A549 (cell line): ENCODE data around the gene SCARB1. TPM values are rescaled to one million over a fixed set of nuclear protein-coding genes. Genes with fewer than 3 reads are reported as not detected.
A peak's percentile ranks its signal among the peaks of the same experiment; 100 is the strongest.

Source experiments
- ATAC-seq, 2 experiments: fragments of 200-7000 bp in 1 of 2; fragments of >200 bp in 1 of 2; cut with Nextera tagmentation in 1 of 2; cut with Tn5 transposase in 1 of 2; 3 replicates each; pipeline versions ENCODE4 v1.8.0 to v1.9.1; 2018 to 2020; ENCODE audit warnings: mild to moderate bottlenecking in 1 of 2, moderate library complexity in 1 of 2
- CTCF ChIA-PET: fragments of 300-600 bp; sonication (Branson Sonifier 250); formaldehyde crosslinking; extraction: SDS; loops from one replicate; lab custom pipeline; 2021; ENCODE audit warnings: antibody characterized with exemption, inconsistent platforms; lab: Yijun Ruan, JAX
- POLR2A ChIA-PET: fragments of 350-600 bp; formaldehyde crosslinking; extraction: SDS; loops from one replicate; lab custom pipeline; 2021; ENCODE audit warnings: antibody characterized with exemption, inconsistent platforms; lab: Yijun Ruan, JAX
- DNase-seq, 2 experiments: peaks; one replicate each; pipeline versions ENCODE4 v3.0.0 to v3.0.0-alpha.2; 2011 to 2016; ENCODE audit warnings: low read depth in 1 of 2, low spot score in 1 of 2
- FAIRE-seq: peaks from 2 replicates; lab custom pipeline; 2011; peaks lifted over from hg19 to GRCh38; lab: Jason Lieb, UNC
- H3K27ac ChIP-seq, 2 experiments: fragments of >200 bp; sonication (Bioruptor Twin); formaldehyde crosslinking; 3 replicates each; pipeline ENCODE4 v1.5.1; 2016 to 2017
- H3K4me1 ChIP-seq: fragments of >200 bp; sonication (Bioruptor Twin); formaldehyde crosslinking; 3 replicates; pipeline ENCODE4 v1.6.1; 2016
- H3K4me2 ChIP-seq: fragments of >200 bp; sonication (Bioruptor Twin); formaldehyde crosslinking; 3 replicates; pipeline ENCODE4 v1.6.1; 2016
- H3K4me3 ChIP-seq: fragments of >200 bp; sonication (Bioruptor Twin); formaldehyde crosslinking; 3 replicates; pipeline ENCODE4 v1.5.1; 2016
- H3K9me3 ChIP-seq: fragments of >200 bp; sonication (Bioruptor Twin); formaldehyde crosslinking; 3 replicates; pipeline ENCODE4 v1.6.1; 2016
- BHLHE40 ChIP-seq: IDR thresholded peaks from 2 replicates; pipeline ENCODE4 v1.6.1; 2012; ENCODE audit warnings: low read depth, low read length, inconsistent platforms
- CBX8 ChIP-seq: fragments of 200-600 bp; sonication (generic); IDR thresholded peaks from 2 replicates; pipeline ENCODE4 v1.6.1; 2016
- CEBPB ChIP-seq, 2 experiments: fragments of >200 bp in 1 of 2; sonication (Bioruptor Twin) in 1 of 2; formaldehyde crosslinking in 1 of 2; IDR thresholded peaks; 2 replicates each; pipeline ENCODE4 v1.6.1; 2012 to 2016
- EHF ChIP-seq: fragments of 250-450 bp; sonication (Bioruptor Pico); IDR thresholded peaks from 2 replicates; pipeline ENCODE4 v1.5.0; 2020; ENCODE audit warnings: mild to moderate bottlenecking
- ELK1 ChIP-seq: fragments of 150-350 bp; IDR thresholded peaks from 2 replicates; pipeline ENCODE4 v1.6.1; 2014; ENCODE audit warnings: low read depth, mild to moderate bottlenecking, low read length
- FOSB ChIP-seq: fragments of 250-450 bp; sonication (Bioruptor Pico); IDR thresholded peaks from 2 replicates; pipeline ENCODE4 v1.5.0; 2020; ENCODE audit warnings: mild to moderate bottlenecking, moderate library complexity
- HDAC2 ChIP-seq: fragments of 200-600 bp; sonication (generic); IDR thresholded peaks from 2 replicates; pipeline ENCODE4 v1.6.1; 2016
- JUNB ChIP-seq: fragments of >200 bp; sonication (Bioruptor Twin); formaldehyde crosslinking; IDR thresholded peaks from 2 replicates; pipeline ENCODE4 v1.6.1; 2016
- KDM1A ChIP-seq: fragments of 200-600 bp; sonication (generic); IDR thresholded peaks from 2 replicates; pipeline ENCODE4 v1.6.1; 2016; ENCODE audit warnings: low read depth, mild to moderate bottlenecking
- MAFK ChIP-seq: fragments of 450-650 bp; IDR thresholded peaks from 2 replicates; pipeline ENCODE4 v1.6.1; 2014; ENCODE audit not compliant: partially characterized antibody
- MYC ChIP-seq: IDR thresholded peaks from 2 replicates; pipeline ENCODE4 v1.6.1; 2012; ENCODE audit warnings: mild to moderate bottlenecking, inconsistent platforms, low read length, improper control_type of control experiment, borderline replicate concordance
- POLR2A ChIP-seq: IDR thresholded peaks from 2 replicates; pipeline ENCODE4 v1.6.1; 2012; ENCODE audit warnings: mild to moderate bottlenecking, low read length
- POLR2AphosphoS2 ChIP-seq: conservative IDR thresholded peaks from 2 replicates; pipeline ENCODE4 v1.6.1; 2012; ENCODE audit warnings: low read length, improper control_type of control experiment, inconsistent platforms
- RFX5 ChIP-seq: fragments of 450-650 bp; IDR thresholded peaks from 2 replicates; pipeline ENCODE4 v1.7.1; 2014; ENCODE audit warnings: antibody characterized with exemption, mild to moderate bottlenecking, moderate library complexity
- RNF2 ChIP-seq: fragments of 200-600 bp; sonication (generic); IDR thresholded peaks from 2 replicates; pipeline ENCODE4 v1.6.1; 2016; ENCODE audit warnings: low read depth, mild to moderate bottlenecking, antibody characterized with exemption, moderate library complexity, borderline replicate concordance
- TFCP2L1 ChIP-seq: fragments of 250-450 bp; sonication (Bioruptor Pico); IDR thresholded peaks from 2 replicates; pipeline ENCODE4 v1.5.0; 2021; ENCODE audit warnings: mild to moderate bottlenecking
- ZNF302 ChIP-seq: fragments of 250-450 bp; sonication (Bioruptor Pico); IDR thresholded peaks from 2 replicates; pipeline ENCODE4 v1.9.0; 2021; ENCODE audit warnings: inconsistent platforms, mild to moderate bottlenecking, moderate library complexity
- ZSCAN20 ChIP-seq: fragments of 250-450 bp; sonication (Bioruptor Pico); IDR thresholded peaks from 2 replicates; pipeline ENCODE4 v1.8.0; 2022; ENCODE audit warnings: mild to moderate bottlenecking, moderate library complexity
- WGBS: methylation state at CpG from one replicate; pipeline ENCODE4 v1.1.6; 2017; ENCODE audit errors: missing lambda C conversion rate; 5-methylcytosine and 5-hydroxymethylcytosine counted together
- polyA plus RNA-seq, 4 experiments: library from polyadenylated mRNA; depleted of rRNA in 3 of 4; stranded (reverse); fragments of >200 nt; fragmentation: RNase III in 1 of 4; extraction: RNeasy Plus Mini Kit Qiagen cat#74134 plus additional on column Dnase treatment in 1 of 4; gene quantifications; 2 replicates in 3 of 4; 3 replicates in 1 of 4; pipeline ENCODE4 v1.2.3, GENCODE V29; 2011 to 2017
- TF ChIP-seq, protein P1 (sequence below): fragments of >200 bp; sonication (Bioruptor Twin); formaldehyde crosslinking; IDR thresholded peaks from 2 replicates; pipeline ENCODE4 v1.6.1; 2016
- TF ChIP-seq, protein P2 (sequence below): fragments of >200 bp; sonication (Bioruptor Twin); formaldehyde crosslinking; IDR thresholded peaks from 3 replicates; pipeline ENCODE4 v1.6.1; 2016

SCARB1 gene
- polyA plus RNA-seq, 2 of the 4 experiments (the other 2 are of a cell fraction) = 81.1 to 154 TPM

DNA sequence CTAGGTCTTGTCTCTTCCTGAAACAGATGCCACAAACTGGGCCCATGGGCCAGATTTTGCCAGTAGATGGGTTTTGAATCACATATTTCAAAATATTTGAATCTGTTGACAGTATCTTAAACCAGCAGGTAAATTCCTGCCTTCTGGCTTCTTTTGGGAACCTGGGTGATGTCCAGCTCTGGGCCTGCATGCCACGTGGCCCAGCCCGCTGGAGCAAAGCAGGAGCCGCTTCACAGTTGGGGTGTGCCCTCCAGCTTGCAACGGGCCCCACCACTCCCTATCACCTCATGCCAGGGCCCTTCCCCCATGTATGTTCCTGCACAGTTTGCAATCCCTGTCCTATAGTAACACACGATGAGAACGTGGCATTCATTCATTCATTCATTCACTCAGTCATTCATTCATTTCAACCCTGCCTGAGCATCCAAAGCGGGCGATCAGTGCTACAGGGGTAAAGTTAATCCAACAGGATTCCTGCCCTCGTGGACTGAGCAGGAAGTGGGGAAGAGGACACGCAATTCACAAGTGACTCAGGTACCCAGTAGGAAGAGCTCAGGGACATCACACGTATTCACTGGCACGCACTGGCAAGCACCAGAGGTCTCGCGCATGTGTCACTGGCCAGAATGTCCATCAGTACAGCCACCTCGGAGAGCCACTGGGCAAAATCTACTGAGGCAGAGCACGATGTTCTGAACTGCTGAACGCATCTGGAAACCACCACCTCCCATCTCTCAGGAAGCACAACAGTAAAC, 27.8 kb downstream of the SCARB1 start:
- TF ChIP-seq HDAC2 = no peak
- TF ChIP-seq RFX5 = no peak
- no peak for TF ChIP-seq RNF2
- no peak for TF ChIP-seq POLR2AphosphoS2
- FAIRE-seq (no peak), DNase-seq (no peak), ATAC-seq (no peak)
- Histone ChIP-seq H3K4me1 (peaks cover 59% of the 10 kb centered on the region), H3K4me2 (peak overlapping the region; percentile 70), H3K27ac (peak overlapping the region; percentile 84 to 93), H3K9me3 (no peaks in the 10 kb centered on the region), H3K4me3 (no peak overlapping the region)
- WGBS = 84% methylated on average over 17 of the region's 17 CpGs
- CTCF ChIA-PET = interaction anchor here (0.7 to 2.9 kb wide), 8 partner anchors 8 to 848 kb away, joined by 3 to 7 read pairs (median 3); no protein-coding TSS in a partner anchor
- POLR2A ChIA-PET = no interaction called here

DNA sequence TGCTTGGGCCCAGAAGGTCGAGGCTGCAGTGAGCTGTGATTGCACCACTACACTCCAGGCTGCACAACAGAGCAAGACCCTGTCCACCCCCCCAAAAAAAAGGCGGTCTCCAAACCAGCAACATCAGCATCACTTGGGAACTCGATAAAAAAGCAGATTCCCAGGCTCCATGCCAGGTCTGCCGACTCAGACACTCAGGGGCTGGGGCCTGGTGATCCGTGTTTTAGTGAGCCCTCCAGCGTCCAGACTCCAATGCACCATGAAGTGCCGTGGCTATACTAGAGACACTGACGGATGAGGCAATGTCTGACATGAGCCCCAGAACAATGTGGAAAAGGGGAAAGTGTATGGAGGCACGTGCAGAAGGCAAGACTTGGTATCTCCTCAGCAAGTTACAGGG, 28.8 kb downstream of the SCARB1 start:
- POLR2A ChIA-PET = no interaction called here
- CTCF ChIA-PET = interaction anchor here (1.4 kb wide), 1 partner anchor 21 kb away, joined by 3 read pairs; no protein-coding TSS in a partner anchor
- Histone ChIP-seq H3K4me2 (no peak overlapping the region), H3K4me3 (no peak overlapping the region), H3K9me3 (peaks cover 7% of the 10 kb centered on the region; the same call in 1 of the 3 replicates)
- FAIRE-seq = no peak
- TF ChIP-seq MAFK = no peak
- TF ChIP-seq, protein P1, sequence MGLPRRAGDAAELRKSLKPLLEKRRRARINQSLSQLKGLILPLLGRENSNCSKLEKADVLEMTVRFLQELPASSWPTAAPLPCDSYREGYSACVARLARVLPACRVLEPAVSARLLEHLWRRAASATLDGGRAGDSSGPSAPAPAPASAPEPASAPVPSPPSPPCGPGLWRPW = no peak
- TF ChIP-seq, protein P2, sequence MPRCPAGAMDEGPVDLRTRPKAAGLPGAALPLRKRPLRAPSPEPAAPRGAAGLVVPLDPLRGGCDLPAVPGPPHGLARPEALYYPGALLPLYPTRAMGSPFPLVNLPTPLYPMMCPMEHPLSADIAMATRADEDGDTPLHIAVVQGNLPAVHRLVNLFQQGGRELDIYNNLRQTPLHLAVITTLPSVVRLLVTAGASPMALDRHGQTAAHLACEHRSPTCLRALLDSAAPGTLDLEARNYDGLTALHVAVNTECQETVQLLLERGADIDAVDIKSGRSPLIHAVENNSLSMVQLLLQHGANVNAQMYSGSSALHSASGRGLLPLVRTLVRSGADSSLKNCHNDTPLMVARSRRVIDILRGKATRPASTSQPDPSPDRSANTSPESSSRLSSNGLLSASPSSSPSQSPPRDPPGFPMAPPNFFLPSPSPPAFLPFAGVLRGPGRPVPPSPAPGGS = no peak
- TF ChIP-seq POLR2A = no peak
- TF ChIP-seq ZSCAN20 = no peak
- TF ChIP-seq ELK1 = no peak
- no peak for TF ChIP-seq TFCP2L1
- TF ChIP-seq POLR2AphosphoS2 = no peak
- no peak for TF ChIP-seq EHF
- TF ChIP-seq RFX5 = no peak
- TF ChIP-seq JUNB = no peak
- TF ChIP-seq KDM1A = no peak
- no peak for TF ChIP-seq CBX8
- no peak for TF ChIP-seq ZNF302 (CRISPR knock-in tag)
- TF ChIP-seq BHLHE40 = no peak
- TF ChIP-seq FOSB = no peak
- no peak for TF ChIP-seq MYC
- TF ChIP-seq, all 56 proteins: peak for 0
- DNase-seq (no peak), ATAC-seq (no peak)
- peak overlapping the region in 1 of 2 experiments; percentile 93; a peak in 3 of 6 replicates for H3K27ac ChIP-seq
- 81% methylated on average over 9 of the region's 9 CpGs for WGBS
- peaks cover 64% of the 10 kb centered on the region for H3K4me1 ChIP-seq

GRCh38 chr12:124833693-124834122, 30.0 kb downstream of the SCARB1 start:
- WGBS = 91% methylated on average over 18 of the region's 18 CpGs
- TF ChIP-seq, protein P1 = no peak
- no peak for TF ChIP-seq CEBPB (IDR thresholded peaks at IDR 0.05)
- Histone ChIP-seq H3K4me3 (no peak overlapping the region), H3K27ac (peak overlapping the region; percentile 31 to 93; a peak in 5 of 6 replicates), H3K9me3 (peaks cover 7% of the 10 kb centered on the region; the same call in 1 of the 3 replicates), H3K4me2 (no peak overlapping the region), H3K4me1 (peaks cover 67% of the 10 kb centered on the region)
- ChIA-PET CTCF (interaction anchor here (1.1 to 2.2 kb wide), 3 partner anchors 39 to 66 kb away, joined by 3 to 7 read pairs (median 3); no protein-coding TSS in a partner anchor), POLR2A (no interaction called here)
- FAIRE-seq (no peak), DNase-seq (no peak), ATAC-seq (no peak)
